HepG2 (cell line): ENCODE results near the gene ZFAND2A. TPM values are rescaled to one million over a fixed set of nuclear protein-coding genes. Genes with fewer than 3 reads are reported as not detected.

Experiments
- AGO1 ChIP-seq: fragments of 200-400 bp; formaldehyde crosslinking; IDR thresholded peaks from 2 replicates; pipeline ENCODE4 v1.6.1; 2017; ENCODE audit warnings: mild to moderate bottlenecking, low read depth, low read length, moderate library complexity; ENCODE audit not compliant: poor library complexity, severe bottlenecking
- BCL6 ChIP-seq: IDR thresholded peaks from 2 replicates; pipeline ENCODE4 v1.6.1; 2016; ENCODE audit warnings: missing genetic modification reagents, missing compliant biosample characterization
- ETV6 ChIP-seq: sonication (generic); formaldehyde crosslinking; conservative IDR thresholded peaks from 2 replicates; pipeline ENCODE4 v1.4.0; 2020; ENCODE audit warnings: missing genetic modification reagents
- POLR2A ChIP-seq, 2 experiments: IDR thresholded peaks; 2 replicates each; pipeline ENCODE4 v1.6.1; 2011; ENCODE audit warnings: low read depth in 2 of 2, low read length in 2 of 2, mild to moderate bottlenecking in 1 of 2, moderate library complexity in 1 of 2; ENCODE audit not compliant: insufficient read depth in 1 of 2
- POLR2AphosphoS2 ChIP-seq: IDR thresholded peaks from 2 replicates; pipeline ENCODE4 v1.6.1; 2011; ENCODE audit warnings: low read depth, low read length, improper control_type of control experiment
- YEATS4 ChIP-seq: sonication (generic); formaldehyde crosslinking; IDR thresholded peaks from 2 replicates; pipeline ENCODE4 v1.4.0; 2020; ENCODE audit warnings: missing genetic modification reagents, borderline replicate concordance
- ZFP36L1 ChIP-seq: sonication (generic); formaldehyde crosslinking; IDR thresholded peaks from 2 replicates; pipeline ENCODE4 v1.8.0; 2022; ENCODE audit warnings: mild to moderate bottlenecking, missing genetic modification reagents, moderate library complexity
- ZFP62 ChIP-seq: sonication (generic); formaldehyde crosslinking; IDR thresholded peaks from 2 replicates; pipeline ENCODE4 v1.4.0; 2020; ENCODE audit warnings: missing genetic modification reagents
- ZFP82 ChIP-seq: sonication (generic); formaldehyde crosslinking; IDR thresholded peaks from 2 replicates; pipeline ENCODE4 v1.5.1; 2020; ENCODE audit warnings: mild to moderate bottlenecking, missing genetic modification reagents, borderline replicate concordance
- polyA plus RNA-seq, 8 experiments: library from polyadenylated mRNA; depleted of rRNA in 3 of 8; stranded (reverse) in 7 of 8; unstranded in 1 of 8; fragments of >200 nt; fragmentation: Illumina TruSeq in 4 of 8; extraction: Trizol in 4 of 8; gene quantifications; 2 replicates each; pipeline versions ENCODE4 v1.2.1 to v1.2.3, GENCODE V29; 2011 to 2016; ENCODE audit warnings: low read depth in 4 of 8, missing spikeins in 1 of 8, mixed read lengths in 1 of 8; ENCODE audit not compliant: insufficient read depth in 1 of 8
- total RNA-seq, 5 experiments: library from RNA; depleted of rRNA; stranded (reverse); fragments of >200 nt; fragmentation: Illumina TruSeq; extraction: Trizol; gene quantifications; 2 replicates each; pipeline ENCODE4 v1.2.3, GENCODE V29; 2016; ENCODE audit warnings: low read depth in 1 of 5
- TF ChIP-seq, protein P1 (sequence below): sonication (generic); formaldehyde crosslinking; IDR thresholded peaks from 2 replicates; pipeline ENCODE4 v1.4.0; 2020; ENCODE audit warnings: missing genetic modification reagents
- TF ChIP-seq, protein P2 (sequence below): sonication (generic); formaldehyde crosslinking; IDR thresholded peaks from 2 replicates; pipeline ENCODE4 v1.4.0; 2020; ENCODE audit warnings: mild to moderate bottlenecking, missing genetic modification reagents, borderline replicate concordance
- TF ChIP-seq, protein P3 (sequence below): sonication (generic); formaldehyde crosslinking; conservative IDR thresholded peaks from 2 replicates; pipeline ENCODE4 v1.8.1; 2023; ENCODE audit warnings: missing genetic modification reagents

ZFAND2A gene
- total and polyA plus RNA-seq, 2 of the 13 experiments (the other 11 are each of a cell fraction or from before 2014, with no cell fraction given) = 140 to 153 TPM

DNA sequence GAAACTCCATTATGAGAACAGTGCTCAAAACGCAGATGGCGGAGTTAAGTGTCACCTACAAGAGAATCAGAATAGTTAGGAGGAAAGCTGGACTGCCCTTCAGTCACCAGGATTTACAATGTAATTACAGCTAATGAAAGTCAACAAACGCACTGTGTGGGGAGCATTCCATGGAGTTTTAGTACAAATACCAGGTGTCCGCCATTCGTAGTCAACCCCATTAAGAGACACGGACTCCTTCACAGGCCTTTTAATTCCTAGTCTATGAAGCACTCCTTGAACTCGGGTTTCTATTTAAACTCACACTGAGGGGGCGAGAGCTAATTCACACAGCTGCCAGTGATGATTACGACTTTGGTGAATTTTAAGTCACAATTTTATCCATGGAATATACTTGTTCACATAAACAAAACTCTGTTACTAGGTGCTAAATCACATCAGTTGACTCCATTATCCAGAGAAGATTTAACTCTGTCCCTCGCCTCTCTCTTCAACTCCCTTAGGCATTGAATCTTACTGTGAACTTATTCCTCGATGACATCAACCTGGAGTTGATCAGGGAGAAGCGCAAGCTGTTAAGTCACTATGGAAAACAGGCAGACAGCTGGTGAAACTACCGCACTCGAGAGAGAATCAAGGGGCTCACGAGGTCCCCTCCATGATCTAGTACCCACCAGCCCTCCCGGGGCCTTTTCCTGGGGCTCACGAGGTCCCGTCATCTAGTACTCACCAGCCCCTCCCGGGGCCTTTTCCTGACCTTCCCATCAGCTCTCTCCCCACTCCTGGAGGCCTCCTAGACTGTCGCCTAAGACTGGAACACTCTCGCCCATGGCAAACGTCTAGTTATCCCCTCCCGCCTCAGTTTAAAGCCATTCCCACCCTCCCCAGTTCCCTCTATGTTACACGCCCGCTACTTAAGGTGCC is 1.5 kb downstream of the ZFAND2A start (continued):
- TF ChIP-seq, protein P1, sequence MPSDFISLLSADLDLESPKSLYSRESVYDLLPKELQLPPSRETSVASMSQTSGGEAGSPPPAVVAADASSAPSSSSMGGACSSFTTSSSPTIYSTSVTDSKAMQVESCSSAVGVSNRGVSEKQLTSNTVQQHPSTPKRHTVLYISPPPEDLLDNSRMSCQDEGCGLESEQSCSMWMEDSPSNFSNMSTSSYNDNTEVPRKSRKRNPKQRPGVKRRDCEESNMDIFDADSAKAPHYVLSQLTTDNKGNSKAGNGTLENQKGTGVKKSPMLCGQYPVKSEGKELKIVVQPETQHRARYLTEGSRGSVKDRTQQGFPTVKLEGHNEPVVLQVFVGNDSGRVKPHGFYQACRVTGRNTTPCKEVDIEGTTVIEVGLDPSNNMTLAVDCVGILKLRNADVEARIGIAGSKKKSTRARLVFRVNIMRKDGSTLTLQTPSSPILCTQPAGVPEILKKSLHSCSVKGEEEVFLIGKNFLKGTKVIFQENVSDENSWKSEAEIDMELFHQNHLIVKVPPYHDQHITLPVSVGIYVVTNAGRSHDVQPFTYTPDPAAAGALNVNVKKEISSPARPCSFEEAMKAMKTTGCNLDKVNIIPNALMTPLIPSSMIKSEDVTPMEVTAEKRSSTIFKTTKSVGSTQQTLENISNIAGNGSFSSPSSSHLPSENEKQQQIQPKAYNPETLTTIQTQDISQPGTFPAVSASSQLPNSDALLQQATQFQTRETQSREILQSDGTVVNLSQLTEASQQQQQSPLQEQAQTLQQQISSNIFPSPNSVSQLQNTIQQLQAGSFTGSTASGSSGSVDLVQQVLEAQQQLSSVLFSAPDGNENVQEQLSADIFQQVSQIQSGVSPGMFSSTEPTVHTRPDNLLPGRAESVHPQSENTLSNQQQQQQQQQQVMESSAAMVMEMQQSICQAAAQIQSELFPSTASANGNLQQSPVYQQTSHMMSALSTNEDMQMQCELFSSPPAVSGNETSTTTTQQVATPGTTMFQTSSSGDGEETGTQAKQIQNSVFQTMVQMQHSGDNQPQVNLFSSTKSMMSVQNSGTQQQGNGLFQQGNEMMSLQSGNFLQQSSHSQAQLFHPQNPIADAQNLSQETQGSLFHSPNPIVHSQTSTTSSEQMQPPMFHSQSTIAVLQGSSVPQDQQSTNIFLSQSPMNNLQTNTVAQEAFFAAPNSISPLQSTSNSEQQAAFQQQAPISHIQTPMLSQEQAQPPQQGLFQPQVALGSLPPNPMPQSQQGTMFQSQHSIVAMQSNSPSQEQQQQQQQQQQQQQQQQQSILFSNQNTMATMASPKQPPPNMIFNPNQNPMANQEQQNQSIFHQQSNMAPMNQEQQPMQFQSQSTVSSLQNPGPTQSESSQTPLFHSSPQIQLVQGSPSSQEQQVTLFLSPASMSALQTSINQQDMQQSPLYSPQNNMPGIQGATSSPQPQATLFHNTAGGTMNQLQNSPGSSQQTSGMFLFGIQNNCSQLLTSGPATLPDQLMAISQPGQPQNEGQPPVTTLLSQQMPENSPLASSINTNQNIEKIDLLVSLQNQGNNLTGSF = no peak
- TF ChIP-seq ETV6 (CRISPR knock-in tag) = no peak
- TF ChIP-seq, protein P2, sequence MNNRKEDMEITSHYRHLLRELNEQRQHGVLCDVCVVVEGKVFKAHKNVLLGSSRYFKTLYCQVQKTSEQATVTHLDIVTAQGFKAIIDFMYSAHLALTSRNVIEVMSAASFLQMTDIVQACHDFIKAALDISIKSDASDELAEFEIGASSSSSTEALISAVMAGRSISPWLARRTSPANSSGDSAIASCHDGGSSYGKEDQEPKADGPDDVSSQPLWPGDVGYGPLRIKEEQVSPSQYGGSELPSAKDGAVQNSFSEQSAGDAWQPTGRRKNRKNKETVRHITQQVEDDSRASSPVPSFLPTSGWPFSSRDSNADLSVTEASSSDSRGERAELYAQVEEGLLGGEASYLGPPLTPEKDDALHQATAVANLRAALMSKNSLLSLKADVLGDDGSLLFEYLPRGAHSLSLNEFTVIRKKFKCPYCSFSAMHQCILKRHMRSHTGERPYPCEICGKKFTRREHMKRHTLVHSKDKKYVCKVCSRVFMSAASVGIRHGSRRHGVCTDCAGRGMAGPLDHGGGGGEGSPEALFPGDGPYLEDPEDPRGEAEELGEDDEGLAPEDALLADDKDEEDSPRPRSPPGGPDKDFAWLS = no peak
- no peak for TF ChIP-seq ZFP36L1 (CRISPR knock-in tag)
- TF ChIP-seq AGO1 = no peak
- TF ChIP-seq, protein P3, sequence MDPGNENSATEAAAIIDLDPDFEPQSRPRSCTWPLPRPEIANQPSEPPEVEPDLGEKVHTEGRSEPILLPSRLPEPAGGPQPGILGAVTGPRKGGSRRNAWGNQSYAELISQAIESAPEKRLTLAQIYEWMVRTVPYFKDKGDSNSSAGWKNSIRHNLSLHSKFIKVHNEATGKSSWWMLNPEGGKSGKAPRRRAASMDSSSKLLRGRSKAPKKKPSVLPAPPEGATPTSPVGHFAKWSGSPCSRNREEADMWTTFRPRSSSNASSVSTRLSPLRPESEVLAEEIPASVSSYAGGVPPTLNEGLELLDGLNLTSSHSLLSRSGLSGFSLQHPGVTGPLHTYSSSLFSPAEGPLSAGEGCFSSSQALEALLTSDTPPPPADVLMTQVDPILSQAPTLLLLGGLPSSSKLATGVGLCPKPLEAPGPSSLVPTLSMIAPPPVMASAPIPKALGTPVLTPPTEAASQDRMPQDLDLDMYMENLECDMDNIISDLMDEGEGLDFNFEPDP (CRISPR knock-in tag) = no peak
- TF ChIP-seq POLR2AphosphoS2 = no peak
- no peak for TF ChIP-seq ZFP82 (CRISPR knock-in tag)
- 0 out of 4 replicates have a peak, but pooled peaks of 1 of the 2 experiments have one; percentile 15 for TF ChIP-seq POLR2A (IDR thresholded peaks at IDR 0.05; ENCODE audit: insufficient read depth in 1 of 2, low read depth in 2 of 2, low read length in 2 of 2)
- 0 out of 2 replicates have a peak, but pooled peaks have one; percentile 15 for TF ChIP-seq YEATS4 (CRISPR knock-in tag)
- TF ChIP-seq BCL6 (CRISPR knock-in tag) = peak; percentile 72
- no peak for TF ChIP-seq ZFP62 (CRISPR knock-in tag)
- TF ChIP-seq, all 625 proteins: peak for 16
